ENCODE data around the gene STON2. TPM values are rescaled to one million over a fixed set of nuclear protein-coding genes. Genes with fewer than 3 reads are reported as not detected.

The STON2 gene
- total and polyA plus RNA-seq, 2 of the 8 experiments (the other 6 are each of a cell fraction or from before 2014, with no cell fraction given): 8.9 to 50.0 TPM

- ChIA-PET POLR2A (ENCODE audit: partially characterized antibody) (interaction anchor here (1.7 kb wide), 1 partner anchor 51 kb away, joined by 4 read pairs; no protein-coding TSS in a partner anchor), CTCF (ENCODE audit: partially characterized antibody) (interaction anchor here (0.9 to 20.7 kb wide), 21 partner anchors 9 to 242 kb away, joined by 3 to 426 read pairs (median 5); no protein-coding TSS in a partner anchor)
- Histone ChIP-seq H3K18ac (ENCODE audit: extremely low read depth, low read length) (no peak overlapping the region), H3K4me3 (ENCODE audit: extremely low read depth in 1 of 4, insufficient read depth in 2 of 4, low read depth in 3 of 4, low read length in 4 of 4) (no peak overlapping the region), H2AFZ (ENCODE audit: low read length) (no peak overlapping the region), H4K8ac (ENCODE audit: extremely low read depth, insufficient read depth, low read length) (no peak overlapping the region), H3K4me1 (replicated peaks in 1 of 4; ENCODE audit: control insufficient read depth in 3 of 4, insufficient read depth in 4 of 4, low read length in 3 of 4) (peaks cover 0 to 3% (median 0%) of the 10 kb centered on the region in 4 experiments; a peak in 1 of 7 replicates), H4K20me1 (replicated peaks in 1 of 2; ENCODE audit: control insufficient read depth in 1 of 2, insufficient read depth in 2 of 2, low read length in 2 of 2) (no peaks in the 10 kb centered on the region), H4K91ac (replicated peaks; ENCODE audit: insufficient read length, low read length) (no peak overlapping the region), H2AK5ac (ENCODE audit: low read depth, low read length) (no peak overlapping the region), H2BK15ac (ENCODE audit: low read length) (no peak overlapping the region), H2BK12ac (ENCODE audit: low read depth, low read length) (no peak overlapping the region), H3K79me2 (ENCODE audit: control insufficient read depth in 1 of 2, insufficient read depth in 2 of 2, low read length in 2 of 2) (no peaks in the 10 kb centered on the region), H3K36me3 (ENCODE audit: control insufficient read depth in 2 of 4, insufficient read depth in 4 of 4, low read length in 3 of 4) (peaks cover 0 to 7% (median 0%) of the 10 kb centered on the region in 4 experiments; a peak in 2 of 8 replicates), H3K9me3 (ENCODE audit: insufficient read depth in 2 of 2, low read depth in 1 of 2, low read length in 1 of 2) (no peaks in the 10 kb centered on the region), H3K56ac (replicated peaks; ENCODE audit: insufficient read length, low read depth, low read length) (no peak overlapping the region), H3K23me2 (ENCODE audit: low read depth, low read length) (no peaks in the 10 kb centered on the region), H3K14ac (ENCODE audit: insufficient read length) (no peak overlapping the region), H2BK20ac (ENCODE audit: low read length) (no peak overlapping the region), H4K5ac (ENCODE audit: insufficient read length, low read depth, low read length) (no peak overlapping the region), H3K4me2 (ENCODE audit: insufficient read depth in 1 of 2, low read depth in 2 of 2, low read length in 2 of 2) (no peak overlapping the region), H3K79me1 (ENCODE audit: low read depth, low read length) (no peaks in the 10 kb centered on the region), H3K4ac (replicated peaks; ENCODE audit: insufficient read length, low read depth, low read length) (no peak overlapping the region), H3K23ac (ENCODE audit: insufficient read length) (no peak overlapping the region), H3K9ac (replicated peaks in 1 of 4; ENCODE audit: extremely low read depth in 1 of 4, low read depth in 3 of 4, low read length in 3 of 4) (no peak overlapping the region), H2BK5ac (ENCODE audit: low read depth, low read length) (no peak overlapping the region), H3K27ac (ENCODE audit: low read depth, low read length) (no peak overlapping the region), H2BK120ac (replicated peaks; ENCODE audit: low read depth, low read length) (no peak overlapping the region), H3K27me3 (replicated peaks in 1 of 4; ENCODE audit: control insufficient read depth in 3 of 4, extremely low read depth in 1 of 4, insufficient read depth in 3 of 4, low read length in 3 of 4) (no peaks in the 10 kb centered on the region)
- 90% methylated on average over 3 of the region's 3 CpGs; no CpG with 5 or more reads in 1 of the 2 experiments for WGBS, 2 experiments (ENCODE audit: extremely low coverage in 1 of 2, insufficient coverage in 1 of 2, insufficient read length in 1 of 2, insufficient replicate concordance in 2 of 2, low coverage in 1 of 2, low lambda C conversion rate in 2 of 2, missing lambda C conversion rate in 1 of 2)
- no peak for FAIRE-seq
- DNase-seq (ENCODE audit: low read depth in 1 of 2, low spot score in 2 of 2): no peak
- TF ChIP-seq BACH1 (IDR thresholded peaks at IDR 0.05; ENCODE audit: low read length) (peak; percentile 91), ASH2L (IDR thresholded peaks at IDR 0.05; ENCODE audit: low read length) (no peak), MAX (IDR thresholded peaks at IDR 0.05) (no peak), RNF2 (IDR thresholded peaks at IDR 0.05; ENCODE audit: borderline replicate concordance, low read depth, low read length, missing control alignments, poor library complexity, severe bottlenecking) (no peak), KDM4A (IDR thresholded peaks at IDR 0.05; ENCODE audit: low read depth, low read length, severe bottlenecking) (no peak), KDM1A (IDR thresholded peaks at IDR 0.05; ENCODE audit: borderline replicate concordance, low read length) (no peak), POLR2A (IDR thresholded peaks at IDR 0.05; ENCODE audit: control extremely low read depth in 1 of 2, low read depth in 2 of 2, low read length in 2 of 2) (no peak), CEBPB (IDR thresholded peaks at IDR 0.05; ENCODE audit: low read depth, low read length) (no peak), SP1 (IDR thresholded peaks at IDR 0.05; ENCODE audit: low read depth, low read length) (no peak), RAD21 (IDR thresholded peaks at IDR 0.05 in 1 of 2, conservative IDR thresholded peaks at IDR 0.05 in 1 of 2; ENCODE audit: low read depth in 2 of 2, low read length in 2 of 2) (peak in 1 of 2 experiments; percentile 8; a peak in 1 of 4 replicates), SP4 (IDR thresholded peaks at IDR 0.05; ENCODE audit: low read length) (no peak), MAFK (IDR thresholded peaks at IDR 0.05; ENCODE audit: low read depth, low read length) (peak; percentile 23; the same call in 1 of the 2 replicates), RBBP5 (IDR thresholded peaks at IDR 0.05; ENCODE audit: borderline replicate concordance, low read depth, low read length) (no peak), SAP30 (IDR thresholded peaks at IDR 0.05; ENCODE audit: insufficient read depth, insufficient replicate concordance, low read length) (no peak)
Measured at GRCh38 chr14:81268016-81268416, 132.1 kb downstream of the STON2 start.

Measured in H1 (cell line).